ENCODE results near the gene PYGM. TPM values are rescaled to one million over a fixed set of nuclear protein-coding genes. Genes with fewer than 3 reads are reported as not detected.

The PYGM gene
- total and polyA plus RNA-seq, 2 donors (not counting 3 experiments of a cell fraction or from before 2014, with no cell fraction given): 0.10 to 0.62 TPM

DNA sequence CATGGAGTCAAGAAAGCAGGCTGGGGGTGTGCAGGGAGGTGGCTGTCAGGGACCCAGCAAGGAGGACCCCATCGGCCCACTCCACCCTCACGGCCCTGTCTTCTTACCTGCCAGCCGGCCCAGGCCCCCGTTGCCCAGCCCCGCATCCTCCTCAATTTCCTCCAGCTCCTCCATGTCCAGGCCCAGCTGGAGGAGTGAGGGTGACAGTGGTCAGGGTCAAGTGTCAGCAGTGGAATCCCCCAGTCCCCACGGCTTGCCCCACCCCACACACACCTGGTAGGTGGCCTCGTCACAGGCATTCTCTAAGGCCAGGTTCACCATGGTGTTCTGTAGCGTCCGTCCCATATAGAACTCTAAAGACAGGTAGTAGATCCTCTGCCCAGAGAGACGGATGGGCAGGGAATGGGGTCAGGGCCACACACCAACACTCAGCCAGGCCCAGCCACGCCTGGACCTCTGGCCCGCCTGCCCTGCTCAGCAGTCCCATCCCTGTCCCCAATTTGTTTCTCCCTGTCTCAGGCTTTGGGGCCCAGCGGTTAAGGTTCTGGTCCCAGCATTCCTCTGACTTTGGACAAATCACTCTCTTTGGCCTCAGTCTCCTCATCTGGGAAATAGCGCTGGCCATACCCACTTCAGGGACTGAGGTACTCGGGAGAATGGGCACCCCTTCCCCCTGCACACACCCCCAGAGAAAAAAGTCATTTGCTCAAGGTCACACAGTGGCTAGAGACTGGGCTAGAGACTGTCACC, 1.3 kb downstream of the PYGM start:
- BruUV-seq (replicated peaks): no TSS peak
- no peak overlapping the region for H3K27ac ChIP-seq (ENCODE audit: insufficient read depth, low read depth, low read length)
- DNase-seq (ENCODE audit: low read depth, low spot score): no peak
- dilution Hi-C loops (cut with MboI; ENCODE audit: extremely low pct_ligation_motif_present, low sequenced_read_pairs) (no loop called here), intact Hi-C loops (cut with micrococcal nuclease) (no loop called here)
- H3K9me3 ChIP-seq (replicated peaks; ENCODE audit: control insufficient read depth, insufficient read depth, low read length): no peaks in the 10 kb centered on the region
- FAIRE-seq: no peak
- H4K20me1 ChIP-seq (replicated peaks; ENCODE audit: control insufficient read depth, extremely low read depth, insufficient read depth, low read length): no peaks in the 10 kb centered on the region
- no peak overlapping the region for H3K4me3 ChIP-seq (replicated peaks in 1 of 3; ENCODE audit: insufficient read depth in 1 of 3, low read depth in 1 of 3, low read length in 3 of 3)
- peaks cover 9% of the 10 kb centered on the region for H3K4me1 ChIP-seq (ENCODE audit: control insufficient read depth, extremely low read depth, insufficient read depth, low read length)
- no peaks in the 10 kb centered on the region for H3K27me3 ChIP-seq (ENCODE audit: control insufficient read depth in 2 of 2, insufficient read depth in 2 of 2, low read length in 2 of 2)
- H3K4me2 ChIP-seq (ENCODE audit: insufficient read depth, low read length): no peak overlapping the region
- peaks cover 8 to 11% of the 10 kb centered on the region in 2 experiments for H3K36me3 ChIP-seq (ENCODE audit: control insufficient read depth in 2 of 2, extremely low read depth in 1 of 2, insufficient read depth in 2 of 2, low read length in 2 of 2)
- POLR2A ChIA-PET: no interaction called here
- TF ChIP-seq JUN (IDR thresholded peaks at IDR 0.05; ENCODE audit: borderline replicate concordance, insufficient read depth, insufficient read length, low read depth): no peak
- TF ChIP-seq EZH2 (IDR thresholded peaks at IDR 0.05; ENCODE audit: borderline replicate concordance, low read depth, low read length, severe bottlenecking): no peak
- TF ChIP-seq, protein P1, sequence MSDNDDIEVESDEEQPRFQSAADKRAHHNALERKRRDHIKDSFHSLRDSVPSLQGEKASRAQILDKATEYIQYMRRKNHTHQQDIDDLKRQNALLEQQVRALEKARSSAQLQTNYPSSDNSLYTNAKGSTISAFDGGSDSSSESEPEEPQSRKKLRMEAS (IDR thresholded peaks at IDR 0.05; ENCODE audit: insufficient read depth, insufficient read length): no peak
- no peak overlapping the region for H3K9ac ChIP-seq (replicated peaks; ENCODE audit: extremely low read depth, insufficient read depth, low read length)
- no peaks in the 10 kb centered on the region for H3K9me1 ChIP-seq (replicated peaks; ENCODE audit: control insufficient read depth, extremely low read depth, insufficient read depth, low read length)
- CTCF ChIA-PET: no interaction called here
- H3K79me2 ChIP-seq (ENCODE audit: control insufficient read depth, insufficient read depth, low read length): no peaks in the 10 kb centered on the region
- H2AFZ ChIP-seq (ENCODE audit: low read depth, low read length): no peak overlapping the region

GRCh38 chr11:64757549-64758329, 2.0 kb downstream of the PYGM start:
- Histone ChIP-seq H2AFZ (ENCODE audit: low read depth, low read length) (no peak overlapping the region), H3K4me3 (replicated peaks in 1 of 3; ENCODE audit: insufficient read depth in 1 of 3, low read depth in 1 of 3, low read length in 3 of 3) (no peak overlapping the region), H3K36me3 (ENCODE audit: control insufficient read depth in 2 of 2, extremely low read depth in 1 of 2, insufficient read depth in 2 of 2, low read length in 2 of 2) (peaks cover 3 to 6% of the 10 kb centered on the region in 2 experiments), H3K9ac (replicated peaks; ENCODE audit: extremely low read depth, insufficient read depth, low read length) (no peak overlapping the region), H3K4me1 (ENCODE audit: control insufficient read depth, extremely low read depth, insufficient read depth, low read length) (peaks cover 2% of the 10 kb centered on the region), H3K9me1 (replicated peaks; ENCODE audit: control insufficient read depth, extremely low read depth, insufficient read depth, low read length) (no peaks in the 10 kb centered on the region), H3K4me2 (ENCODE audit: insufficient read depth, low read length) (no peak overlapping the region), H3K79me2 (ENCODE audit: control insufficient read depth, insufficient read depth, low read length) (no peaks in the 10 kb centered on the region), H3K9me3 (replicated peaks; ENCODE audit: control insufficient read depth, insufficient read depth, low read length) (no peaks in the 10 kb centered on the region), H3K27me3 (ENCODE audit: control insufficient read depth in 2 of 2, insufficient read depth in 2 of 2, low read length in 2 of 2) (no peaks in the 10 kb centered on the region), H4K20me1 (replicated peaks; ENCODE audit: control insufficient read depth, extremely low read depth, insufficient read depth, low read length) (no peaks in the 10 kb centered on the region), H3K27ac (ENCODE audit: insufficient read depth, low read depth, low read length) (no peak overlapping the region)
- TF ChIP-seq GATA2 (IDR thresholded peaks at IDR 0.05; ENCODE audit: insufficient read depth, insufficient read length, low read depth, low read length) (no peak), JUN (IDR thresholded peaks at IDR 0.05; ENCODE audit: borderline replicate concordance, insufficient read depth, insufficient read length, low read depth) (no peak), POLR2AphosphoS5 (IDR thresholded peaks at IDR 0.05; ENCODE audit: insufficient read depth, low read depth, low read length) (no peak), MYC (IDR thresholded peaks at IDR 0.05; ENCODE audit: low read depth, low read length) (no peak), FOS (IDR thresholded peaks at IDR 0.05; ENCODE audit: borderline replicate concordance, insufficient read depth, low read length) (no peak), POLR2A (IDR thresholded peaks at IDR 0.05; ENCODE audit: low read depth, low read length) (no peak), EZH2 (IDR thresholded peaks at IDR 0.05; ENCODE audit: borderline replicate concordance, low read depth, low read length, severe bottlenecking) (no peak)
- TF ChIP-seq, protein P2, sequence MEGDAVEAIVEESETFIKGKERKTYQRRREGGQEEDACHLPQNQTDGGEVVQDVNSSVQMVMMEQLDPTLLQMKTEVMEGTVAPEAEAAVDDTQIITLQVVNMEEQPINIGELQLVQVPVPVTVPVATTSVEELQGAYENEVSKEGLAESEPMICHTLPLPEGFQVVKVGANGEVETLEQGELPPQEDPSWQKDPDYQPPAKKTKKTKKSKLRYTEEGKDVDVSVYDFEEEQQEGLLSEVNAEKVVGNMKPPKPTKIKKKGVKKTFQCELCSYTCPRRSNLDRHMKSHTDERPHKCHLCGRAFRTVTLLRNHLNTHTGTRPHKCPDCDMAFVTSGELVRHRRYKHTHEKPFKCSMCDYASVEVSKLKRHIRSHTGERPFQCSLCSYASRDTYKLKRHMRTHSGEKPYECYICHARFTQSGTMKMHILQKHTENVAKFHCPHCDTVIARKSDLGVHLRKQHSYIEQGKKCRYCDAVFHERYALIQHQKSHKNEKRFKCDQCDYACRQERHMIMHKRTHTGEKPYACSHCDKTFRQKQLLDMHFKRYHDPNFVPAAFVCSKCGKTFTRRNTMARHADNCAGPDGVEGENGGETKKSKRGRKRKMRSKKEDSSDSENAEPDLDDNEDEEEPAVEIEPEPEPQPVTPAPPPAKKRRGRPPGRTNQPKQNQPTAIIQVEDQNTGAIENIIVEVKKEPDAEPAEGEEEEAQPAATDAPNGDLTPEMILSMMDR (IDR thresholded peaks at IDR 0.05; ENCODE audit: extremely low read depth in 1 of 2, insufficient read depth in 1 of 2, low read depth in 1 of 2, low read length in 2 of 2): no peak
- TF ChIP-seq, protein P1 (IDR thresholded peaks at IDR 0.05; ENCODE audit: insufficient read depth, insufficient read length): no peak
- intact Hi-C loops (cut with micrococcal nuclease) (no loop called here), dilution Hi-C loops (cut with MboI; ENCODE audit: extremely low pct_ligation_motif_present, low sequenced_read_pairs) (no loop called here)
- CTCF ChIA-PET: no interaction called here
- POLR2A ChIA-PET: no interaction called here
- FAIRE-seq (no peak), DNase-seq (ENCODE audit: low read depth, low spot score) (no peak)
- no TSS peak for BruUV-seq (replicated peaks)

Measured in endothelial cell of umbilical vein (primary cell).